Sigmoid colon (tissue), 7 donors: ENCODE data around the gene PVALB. TPM values are rescaled to one million over a fixed set of nuclear protein-coding genes. Genes with fewer than 3 reads are reported as not detected.

Experiments used
- DNase-seq: peaks from one replicate; pipeline ENCODE4 v3.0.0-alpha.2; 2019
- H3K27ac ChIP-seq, 4 donors: fragments of 200-600 bp; sonication (generic); one replicate each; pipeline ENCODE4 v1.5.1; 2016 to 2019; ENCODE audit warnings: mild to moderate bottlenecking in 1 of 4
- H3K27me3 ChIP-seq, 3 donors: fragments of 200-600 bp; sonication (generic); one replicate each; pipeline ENCODE4 v1.5.1; 2019; ENCODE audit warnings: mild to moderate bottlenecking in 1 of 3
- H3K36me3 ChIP-seq, 4 donors: fragments of 200-600 bp; sonication (generic); one replicate each; pipeline ENCODE4 v1.5.1; 2016 to 2019
- H3K4me1 ChIP-seq, 4 donors: fragments of 200-600 bp; sonication (generic); one replicate each; pipeline ENCODE4 v1.5.1; 2017 to 2019
- H3K4me3 ChIP-seq, 4 donors: fragments of 200-600 bp; sonication (generic); one replicate each; pipeline ENCODE4 v1.5.1; 2017 to 2019; ENCODE audit warnings: mild to moderate bottlenecking in 2 of 4, moderate library complexity in 1 of 4
- H3K9me3 ChIP-seq, 4 donors: fragments of 200-600 bp in 3 of 4; sonication (generic) in 3 of 4; one replicate each; pipeline versions ENCODE4 v1.5.1 to v1.6.1; 2013 to 2019
- EP300 ChIP-seq, 4 donors: sonication (generic); formaldehyde crosslinking; IDR thresholded peaks; one replicate each; pipeline ENCODE4 v1.6.1; 2017; ENCODE audit warnings: antibody characterized with exemption in 4 of 4
- POLR2A ChIP-seq, 2 donors: fragments of 450-650 bp; IDR thresholded peaks; one replicate each; pipeline ENCODE4 v1.6.1; 2016; ENCODE audit warnings: antibody characterized with exemption in 2 of 2, mild to moderate bottlenecking in 2 of 2, moderate library complexity in 2 of 2
- POLR2AphosphoS5 ChIP-seq, 4 donors: sonication (generic); formaldehyde crosslinking; IDR thresholded peaks; one replicate each; pipeline ENCODE4 v1.6.1; 2017; ENCODE audit warnings: antibody characterized with exemption in 4 of 4
- WGBS, 2 donors: extraction: QIAGEN DNeasy Blood & Tissue Kit; methylation state at CpG; one replicate each; pipeline ENCODE4 v1.1.7; 2013; 5-methylcytosine and 5-hydroxymethylcytosine counted together
- intact Hi-C: fragments of 100-400 bp; cut with DNase I; formaldehyde crosslinking; loops from one replicate; pipeline ENCODE4 v1.15.1; 2023
- polyA plus RNA-seq, 3 donors: library from polyadenylated mRNA; stranded (reverse); fragments of 200-250 nt; gene quantifications; one replicate each; pipeline ENCODE4 v1.2.3, GENCODE V29; 2013
- total RNA-seq, 4 donors: library from RNA; depleted of rRNA; stranded (reverse); fragments of >200 nt; gene quantifications; one replicate each; pipeline ENCODE4 v1.1.0, GENCODE V29; 2016
- TF ChIP-seq, protein P1 (sequence below), 4 experiments: fragments of 450-650 bp in 3 of 4; fragments of 200-600 bp in 1 of 4; IDR thresholded peaks; one replicate each; pipeline ENCODE4 v1.5.1; 2016 to 2019; ENCODE audit warnings: antibody characterized with exemption in 4 of 4, mild to moderate bottlenecking in 3 of 4, moderate library complexity in 2 of 4
- donor health status: healthy with polysubstance abuse.
- donor health status: Bipolar disorder and iron deficiency.
- donor health status: healthy.

PVALB gene
- total and polyA plus RNA-seq, 7 donors = not detected

DNA sequence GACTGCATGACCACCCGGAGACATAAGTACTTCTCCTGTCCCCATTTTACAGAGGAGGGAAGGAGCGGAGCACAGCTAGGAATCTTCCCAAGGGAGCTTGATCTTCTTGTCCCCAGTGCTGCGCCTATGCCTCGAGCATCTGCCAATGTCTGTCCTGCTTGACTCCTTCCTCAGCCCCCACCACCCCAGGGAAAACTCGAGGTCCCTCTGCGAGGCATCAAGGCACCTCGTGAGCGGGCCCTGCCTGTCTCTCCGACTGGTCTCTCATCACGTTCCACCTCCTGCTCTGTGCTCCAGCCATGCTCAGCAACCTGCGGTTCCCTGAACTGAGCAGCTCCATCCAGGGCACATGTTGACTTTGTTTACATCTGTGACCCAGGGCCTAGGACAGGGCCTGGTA is 46.4 kb upstream of the PVALB start:
- TF ChIP-seq POLR2A (IDR thresholded peaks at IDR 0.05) (no peak), POLR2AphosphoS5 (IDR thresholded peaks at IDR 0.05) (no peak), EP300 (IDR thresholded peaks at IDR 0.05) (no peak)
- TF ChIP-seq, protein P1, sequence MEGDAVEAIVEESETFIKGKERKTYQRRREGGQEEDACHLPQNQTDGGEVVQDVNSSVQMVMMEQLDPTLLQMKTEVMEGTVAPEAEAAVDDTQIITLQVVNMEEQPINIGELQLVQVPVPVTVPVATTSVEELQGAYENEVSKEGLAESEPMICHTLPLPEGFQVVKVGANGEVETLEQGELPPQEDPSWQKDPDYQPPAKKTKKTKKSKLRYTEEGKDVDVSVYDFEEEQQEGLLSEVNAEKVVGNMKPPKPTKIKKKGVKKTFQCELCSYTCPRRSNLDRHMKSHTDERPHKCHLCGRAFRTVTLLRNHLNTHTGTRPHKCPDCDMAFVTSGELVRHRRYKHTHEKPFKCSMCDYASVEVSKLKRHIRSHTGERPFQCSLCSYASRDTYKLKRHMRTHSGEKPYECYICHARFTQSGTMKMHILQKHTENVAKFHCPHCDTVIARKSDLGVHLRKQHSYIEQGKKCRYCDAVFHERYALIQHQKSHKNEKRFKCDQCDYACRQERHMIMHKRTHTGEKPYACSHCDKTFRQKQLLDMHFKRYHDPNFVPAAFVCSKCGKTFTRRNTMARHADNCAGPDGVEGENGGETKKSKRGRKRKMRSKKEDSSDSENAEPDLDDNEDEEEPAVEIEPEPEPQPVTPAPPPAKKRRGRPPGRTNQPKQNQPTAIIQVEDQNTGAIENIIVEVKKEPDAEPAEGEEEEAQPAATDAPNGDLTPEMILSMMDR (IDR thresholded peaks at IDR 0.05) = no peak
- DNase-seq = peak; percentile 42
- H3K4me3 ChIP-seq = no peak overlapping the region
- H3K27me3 ChIP-seq = peaks cover 0 to 12% (median 0%) of the 10 kb centered on the region in 3 donors
- no peaks in the 10 kb centered on the region for H3K36me3 ChIP-seq
- no peaks in the 10 kb centered on the region for H3K4me1 ChIP-seq
- H3K9me3 ChIP-seq = no peaks in the 10 kb centered on the region
- intact Hi-C loops = no loop called here
- WGBS, 2 donors = 80 to 82% methylated on average over 11 of the region's 11 CpGs
- H3K27ac ChIP-seq = no peak overlapping the region

DNA sequence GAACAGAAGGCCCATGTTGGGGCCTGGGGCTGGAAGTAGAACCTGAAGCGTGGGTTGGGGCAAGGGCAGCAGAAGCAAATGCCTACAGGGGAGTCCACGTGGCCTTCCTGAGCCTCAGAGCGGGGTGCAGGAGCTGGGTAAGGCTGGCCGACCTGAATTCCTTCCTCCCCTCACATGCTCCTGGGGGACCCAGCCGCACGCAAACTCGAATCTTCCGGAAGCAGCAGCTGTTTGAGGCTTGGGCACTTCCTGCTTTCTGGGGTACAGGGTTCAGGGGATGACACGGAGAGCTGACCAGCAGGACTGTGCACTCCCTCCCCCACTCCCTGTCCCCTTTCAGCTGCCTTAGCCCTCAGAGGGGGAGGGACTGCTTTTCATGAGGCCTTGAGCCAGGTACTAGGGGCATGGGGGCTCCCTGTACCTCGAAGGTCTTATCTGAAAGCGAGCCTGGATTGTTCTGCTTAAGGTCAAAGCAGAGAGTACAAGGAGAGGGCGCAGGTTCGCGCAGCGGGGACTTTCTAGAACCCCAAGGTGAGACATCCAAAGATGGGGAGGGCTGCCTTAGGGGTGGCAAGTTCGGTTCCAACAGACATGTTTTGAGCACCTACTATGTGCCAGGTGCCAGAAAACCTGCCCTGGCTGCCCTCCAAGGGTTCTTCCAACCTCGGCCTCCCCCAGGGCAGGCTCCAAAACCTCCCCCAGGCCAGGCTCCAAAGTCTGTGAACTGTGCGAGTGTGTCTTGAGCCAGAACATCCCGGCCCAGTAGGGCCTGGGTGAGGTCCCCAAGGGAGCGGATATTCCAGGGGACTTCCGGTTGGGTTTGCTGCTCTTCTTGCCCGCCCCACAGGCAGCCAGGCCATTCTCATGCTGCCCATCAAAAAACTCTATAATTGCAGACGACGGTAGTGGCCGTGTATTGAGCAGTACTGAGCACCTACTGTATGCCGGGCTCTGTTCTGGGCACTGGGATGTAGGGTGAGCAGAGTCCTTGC is 45.7 kb upstream of the PVALB start:
- 74 to 81% methylated on average over 26 of the region's 26 CpGs for WGBS, 2 donors
- peak; percentile 74 for DNase-seq
- H3K9me3 ChIP-seq = no peaks in the 10 kb centered on the region
- intact Hi-C loops = no loop called here
- TF ChIP-seq POLR2A (IDR thresholded peaks at IDR 0.05) (no peak), EP300 (IDR thresholded peaks at IDR 0.05) (no peak), POLR2AphosphoS5 (IDR thresholded peaks at IDR 0.05) (peak in 1 of 4 donors; percentile 15)
- peaks cover 0 to 11% (median 0%) of the 10 kb centered on the region in 3 donors for H3K27me3 ChIP-seq
- H3K27ac ChIP-seq = peak overlapping the region; percentile 31 to 52 (median 42)
- peak overlapping the region in 1 of 4 donors; percentile 31 for H3K4me3 ChIP-seq
- no peaks in the 10 kb centered on the region for H3K4me1 ChIP-seq
- H3K36me3 ChIP-seq = no peaks in the 10 kb centered on the region

GRCh38 chr22:36860821-36861659 is 44.2 kb upstream of the PVALB start, which contains the start of gene NCF4:
Gene NCF4 (plus strand): TSS chr22:36861006. CDS start chr22:36861172, 166 bp downstream.
- peak within 1 kb of the TSS; percentile 31 to 52 (median 42) for H3K27ac ChIP-seq
- peaks cover 0 to 2% (median 0%) of the 10 kb centered on the region in 3 donors for H3K27me3 ChIP-seq
- no peaks in the 10 kb centered on the region for H3K9me3 ChIP-seq
- TF ChIP-seq POLR2AphosphoS5 (IDR thresholded peaks at IDR 0.05) = peak in 2 of 4 donors; percentile 30 to 43
- TF ChIP-seq, protein P1 (IDR thresholded peaks at IDR 0.05) = no peak
- no peaks in the 10 kb centered on the region for H3K36me3 ChIP-seq
- H3K4me1 ChIP-seq = peaks cover 0 to 2% (median under 1%) of the 10 kb centered on the region in 4 donors
- peak; percentile 87 for DNase-seq
- H3K4me3 ChIP-seq = peak within 1 kb of the TSS in 2 of 4 donors; percentile 5 to 31
- intact Hi-C loops = no loop called here
- WGBS, 2 donors = 47 to 49% methylated on average over 17 of the region's 17 CpGs

GRCh38 chr22:36860438-36860820 is 43.6 kb upstream of the PVALB start:
- WGBS, 2 donors = 97 to 98% methylated on average over 2 of the region's 2 CpGs
- peaks cover 0 to 6% (median 3%) of the 10 kb centered on the region in 4 donors for H3K4me1 ChIP-seq
- TF ChIP-seq POLR2A (IDR thresholded peaks at IDR 0.05) (no peak), POLR2AphosphoS5 (IDR thresholded peaks at IDR 0.05) (no peak), EP300 (IDR thresholded peaks at IDR 0.05) (no peak)
- TF ChIP-seq, protein P1 (IDR thresholded peaks at IDR 0.05) = no peak
- no peaks in the 10 kb centered on the region for H3K9me3 ChIP-seq
- no peaks in the 10 kb centered on the region for H3K27me3 ChIP-seq
- intact Hi-C loops = no loop called here
- H3K36me3 ChIP-seq = no peaks in the 10 kb centered on the region
- H3K4me3 ChIP-seq = no peak overlapping the region
- no peak for DNase-seq
- H3K27ac ChIP-seq = peak overlapping the region in 1 of 4 donors; percentile 3
